A549 (cell line): ENCODE results near the gene TRIM72. TPM values are rescaled to one million over a fixed set of nuclear protein-coding genes. Genes with fewer than 3 reads are reported as not detected.

ENCODE experiments used
- ATAC-seq, 2 experiments: fragments of 200-7000 bp in 1 of 2; fragments of >200 bp in 1 of 2; cut with Nextera tagmentation in 1 of 2; cut with Tn5 transposase in 1 of 2; 3 replicates each; pipeline versions ENCODE4 v1.8.0 to v1.9.1; 2018 to 2020; ENCODE audit warnings: mild to moderate bottlenecking in 1 of 2, moderate library complexity in 1 of 2
- CTCF ChIA-PET: fragments of 300-600 bp; sonication (Branson Sonifier 250); formaldehyde crosslinking; extraction: SDS; loops from one replicate; lab custom pipeline; 2021; ENCODE audit warnings: antibody characterized with exemption, inconsistent platforms; lab: Yijun Ruan, JAX
- POLR2A ChIA-PET: fragments of 350-600 bp; formaldehyde crosslinking; extraction: SDS; loops from one replicate; lab custom pipeline; 2021; ENCODE audit warnings: antibody characterized with exemption, inconsistent platforms; lab: Yijun Ruan, JAX
- DNase-seq, 2 experiments: peaks; one replicate each; pipeline versions ENCODE4 v3.0.0 to v3.0.0-alpha.2; 2011 to 2016; ENCODE audit warnings: low read depth in 1 of 2, low spot score in 1 of 2
- FAIRE-seq: peaks from 2 replicates; lab custom pipeline; 2011; peaks lifted over from hg19 to GRCh38; lab: Jason Lieb, UNC
- H3K27ac ChIP-seq, 2 experiments: fragments of >200 bp; sonication (Bioruptor Twin); formaldehyde crosslinking; 3 replicates each; pipeline ENCODE4 v1.5.1; 2016 to 2017
- H3K4me1 ChIP-seq: fragments of >200 bp; sonication (Bioruptor Twin); formaldehyde crosslinking; 3 replicates; pipeline ENCODE4 v1.6.1; 2016
- H3K4me2 ChIP-seq: fragments of >200 bp; sonication (Bioruptor Twin); formaldehyde crosslinking; 3 replicates; pipeline ENCODE4 v1.6.1; 2016
- H3K4me3 ChIP-seq: fragments of >200 bp; sonication (Bioruptor Twin); formaldehyde crosslinking; 3 replicates; pipeline ENCODE4 v1.5.1; 2016
- H3K9me3 ChIP-seq: fragments of >200 bp; sonication (Bioruptor Twin); formaldehyde crosslinking; 3 replicates; pipeline ENCODE4 v1.6.1; 2016
- CBX8 ChIP-seq: fragments of 200-600 bp; sonication (generic); IDR thresholded peaks from 2 replicates; pipeline ENCODE4 v1.6.1; 2016
- CEBPB ChIP-seq, 2 experiments: fragments of >200 bp in 1 of 2; sonication (Bioruptor Twin) in 1 of 2; formaldehyde crosslinking in 1 of 2; IDR thresholded peaks; 2 replicates each; pipeline ENCODE4 v1.6.1; 2012 to 2016
- CHD2 ChIP-seq: fragments of 150-350 bp; IDR thresholded peaks from 2 replicates; pipeline ENCODE4 v1.6.1; 2014; ENCODE audit warnings: low read length; ENCODE audit not compliant: partially characterized antibody
- CHD4 ChIP-seq: fragments of 200-600 bp; sonication (generic); IDR thresholded peaks from 2 replicates; pipeline ENCODE4 v1.6.1; 2016; ENCODE audit warnings: antibody characterized with exemption, mild to moderate bottlenecking, borderline replicate concordance
- ESRRA ChIP-seq: fragments of 150-350 bp; IDR thresholded peaks from 2 replicates; pipeline ENCODE4 v1.6.1; 2014; ENCODE audit warnings: mild to moderate bottlenecking, low read length, borderline replicate concordance
- FOXS1 ChIP-seq: fragments of 250-450 bp; sonication (Bioruptor Pico); IDR thresholded peaks from 2 replicates; pipeline ENCODE4 v1.5.0; 2020; ENCODE audit warnings: mild to moderate bottlenecking, moderate library complexity
- HOXB5 ChIP-seq: fragments of 250-450 bp; sonication (Bioruptor Pico); IDR thresholded peaks from 2 replicates; pipeline ENCODE4 v1.5.0; 2020; ENCODE audit warnings: mild to moderate bottlenecking, moderate library complexity
- JUN ChIP-seq, 2 experiments: fragments of >200 bp; sonication (Bioruptor Twin); formaldehyde crosslinking; IDR thresholded peaks; 2 replicates in 1 of 2; 3 replicates in 1 of 2; pipeline ENCODE4 v1.6.1; 2016 to 2017
- JUNB ChIP-seq: fragments of >200 bp; sonication (Bioruptor Twin); formaldehyde crosslinking; IDR thresholded peaks from 2 replicates; pipeline ENCODE4 v1.6.1; 2016
- KDM1A ChIP-seq: fragments of 200-600 bp; sonication (generic); IDR thresholded peaks from 2 replicates; pipeline ENCODE4 v1.6.1; 2016; ENCODE audit warnings: low read depth, mild to moderate bottlenecking
- MAFK ChIP-seq: fragments of 450-650 bp; IDR thresholded peaks from 2 replicates; pipeline ENCODE4 v1.6.1; 2014; ENCODE audit not compliant: partially characterized antibody
- PBX3 ChIP-seq: IDR thresholded peaks from 2 replicates; pipeline ENCODE4 v1.6.1; 2012
- PHF8 ChIP-seq: fragments of 200-600 bp; sonication (generic); IDR thresholded peaks from 2 replicates; pipeline ENCODE4 v1.6.1; 2016; ENCODE audit warnings: low read depth, mild to moderate bottlenecking, antibody characterized with exemption, moderate library complexity, borderline replicate concordance
- RARB ChIP-seq: fragments of 250-450 bp; sonication (Bioruptor Pico); IDR thresholded peaks from 2 replicates; pipeline ENCODE4 v1.8.0; 2021; ENCODE audit warnings: mild to moderate bottlenecking, moderate library complexity
- REST ChIP-seq: fragments of 200-600 bp; sonication (generic); IDR thresholded peaks from 2 replicates; pipeline ENCODE4 v1.6.1; 2016; ENCODE audit warnings: antibody characterized with exemption, mild to moderate bottlenecking, moderate library complexity
- RFX5 ChIP-seq: fragments of 450-650 bp; IDR thresholded peaks from 2 replicates; pipeline ENCODE4 v1.7.1; 2014; ENCODE audit warnings: antibody characterized with exemption, mild to moderate bottlenecking, moderate library complexity
- SMC3 ChIP-seq: fragments of >200 bp; sonication (Bioruptor Twin); formaldehyde crosslinking; IDR thresholded peaks from 3 replicates; pipeline ENCODE4 v1.6.1; 2018; ENCODE audit warnings: inconsistent platforms
- TFCP2L1 ChIP-seq: fragments of 250-450 bp; sonication (Bioruptor Pico); IDR thresholded peaks from 2 replicates; pipeline ENCODE4 v1.5.0; 2021; ENCODE audit warnings: mild to moderate bottlenecking
- TP53 ChIP-seq: fragments of 250-450 bp; sonication (Bioruptor Pico); IDR thresholded peaks from 2 replicates; pipeline ENCODE4 v1.5.0; 2021; ENCODE audit warnings: mild to moderate bottlenecking, moderate library complexity
- USF2 ChIP-seq: fragments of 450-650 bp; IDR thresholded peaks from 2 replicates; pipeline ENCODE4 v1.6.1; 2014; ENCODE audit warnings: antibody characterized with exemption
- WGBS: methylation state at CpG from one replicate; pipeline ENCODE4 v1.1.6; 2017; ENCODE audit errors: missing lambda C conversion rate; 5-methylcytosine and 5-hydroxymethylcytosine counted together
- polyA plus RNA-seq, 4 experiments: library from polyadenylated mRNA; depleted of rRNA in 3 of 4; stranded (reverse); fragments of >200 nt; fragmentation: RNase III in 1 of 4; extraction: RNeasy Plus Mini Kit Qiagen cat#74134 plus additional on column Dnase treatment in 1 of 4; gene quantifications; 2 replicates in 3 of 4; 3 replicates in 1 of 4; pipeline ENCODE4 v1.2.3, GENCODE V29; 2011 to 2017
- TF ChIP-seq, protein P1 (sequence below): fragments of 250-450 bp; sonication (Bioruptor Pico); IDR thresholded peaks from 2 replicates; pipeline ENCODE4 v1.5.0; 2020; ENCODE audit warnings: low read depth, mild to moderate bottlenecking, moderate library complexity
- TF ChIP-seq, protein P2 (sequence below): fragments of >200 bp; sonication (Bioruptor Twin); formaldehyde crosslinking; IDR thresholded peaks from 2 replicates; pipeline ENCODE4 v1.6.1; 2016

Gene TRIM72
- polyA plus RNA-seq, 2 of the 4 experiments (the other 2 are of a cell fraction), result 0.04 TPM; not detected in 1

- TF ChIP-seq, protein P1, sequence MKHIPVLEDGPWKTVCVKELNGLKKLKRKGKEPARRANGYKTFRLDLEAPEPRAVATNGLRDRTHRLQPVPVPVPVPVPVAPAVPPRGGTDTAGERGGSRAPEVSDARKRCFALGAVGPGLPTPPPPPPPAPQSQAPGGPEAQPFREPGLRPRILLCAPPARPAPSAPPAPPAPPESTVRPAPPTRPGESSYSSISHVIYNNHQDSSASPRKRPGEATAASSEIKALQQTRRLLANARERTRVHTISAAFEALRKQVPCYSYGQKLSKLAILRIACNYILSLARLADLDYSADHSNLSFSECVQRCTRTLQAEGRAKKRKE (CRISPR knock-in tag), result no peak
- TF ChIP-seq JUNB (no peak), JUN (IDR thresholded peaks at IDR 0.05) (peak; percentile 98 to 99), CHD2 (no peak), TP53 (CRISPR knock-in tag) (peak; percentile 74; the same call in 1 of the 2 replicates), RARB (CRISPR knock-in tag) (0 out of 2 replicates have a peak, but pooled peaks have one; percentile 21), CEBPB (IDR thresholded peaks at IDR 0.05) (peak in 1 of 2 experiments; percentile 3; a peak in 1 of 4 replicates), REST (no peak; the same call in 1 of the 2 replicates), USF2 (no peak; the same call in 1 of the 2 replicates), SMC3 (no peak), HOXB5 (CRISPR knock-in tag) (peak; percentile 60; the same call in 1 of the 2 replicates)
- TF ChIP-seq, protein P2, sequence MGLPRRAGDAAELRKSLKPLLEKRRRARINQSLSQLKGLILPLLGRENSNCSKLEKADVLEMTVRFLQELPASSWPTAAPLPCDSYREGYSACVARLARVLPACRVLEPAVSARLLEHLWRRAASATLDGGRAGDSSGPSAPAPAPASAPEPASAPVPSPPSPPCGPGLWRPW, result no peak
These were observed 34.0 kb upstream of the TRIM72 start, which contains the start of gene FUS (continued) for GRCh38 chr16:31179747-31180459.

- POLR2A ChIA-PET, result interaction anchor here (0.6 to 2.1 kb wide), 11 partner anchors 8 to 278 kb away, joined by 3 to 37 read pairs (median 12); partner anchors contain the start of genes ARMC5, KAT8, PYCARD and PYDC1
- no peak for DNase-seq
- TF ChIP-seq MAFK, result peak; percentile 9
- no peak for TF ChIP-seq CBX8
- TF ChIP-seq FOXS1, result no peak
- TF ChIP-seq, protein P2, result no peak
- no peak for TF ChIP-seq TFCP2L1 (CRISPR knock-in tag)
- no peak for TF ChIP-seq RARB (CRISPR knock-in tag)
- TF ChIP-seq PBX3, result no peak
- 0 out of 2 replicates have a peak, but pooled peaks have one; percentile 14 for TF ChIP-seq PHF8
- TF ChIP-seq ESRRA, result no peak
- no peak for TF ChIP-seq CHD4
- TF ChIP-seq RFX5, result no peak
- TF ChIP-seq KDM1A, result no peak
- no peaks in the 10 kb centered on the region for H3K9me3 ChIP-seq
- H3K4me1 ChIP-seq, result peaks cover 32% of the 10 kb centered on the region
- WGBS, result 4% methylated on average over 31 of the region's 31 CpGs
- ATAC-seq, result peak in 1 of 2 experiments; percentile 23; a peak in 3 of 6 replicates
- H3K4me2 ChIP-seq, result peak overlapping the region; percentile 95
- H3K4me3 ChIP-seq, result peak overlapping the region; percentile 68
- H3K27ac ChIP-seq, result peak overlapping the region; percentile 92 to 97
- CTCF ChIA-PET, result interaction anchor here (0.8 kb wide), 2 partner anchors 14 to 30 kb away, joined by 3 to 4 read pairs; no protein-coding TSS in a partner anchor
- no peak for FAIRE-seq
These were observed 32.7 kb upstream of the TRIM72 start for GRCh38 chr16:31181102-31181830.
